Prostate gland (tissue), 2 donors: ENCODE data around the gene SOX18. TPM values are rescaled to one million over a fixed set of nuclear protein-coding genes. Genes with fewer than 3 reads are reported as not detected.

ENCODE experiments used
- DNase-seq: peaks from one replicate; pipeline ENCODE4 v3.0.0-alpha.2; 2019; ENCODE audit warnings: low spot score
- H3K27ac ChIP-seq, 2 donors: fragments of 200-600 bp; sonication (generic); 2 replicates each; pipeline ENCODE4 v1.5.1; 2017 to 2019
- H3K27me3 ChIP-seq: fragments of 200-600 bp; sonication (generic); replicated peaks from 2 replicates; pipeline ENCODE4 v1.5.1; 2019; ENCODE audit not compliant: insufficient read depth
- H3K36me3 ChIP-seq, 2 donors: fragments of 200-600 bp; sonication (generic); 1 replicate in 1 of 2; 2 replicates in 1 of 2; pipeline versions ENCODE4 v1.5.1 to v1.8.1; 2017 to 2019
- H3K4me1 ChIP-seq: fragments of 200-600 bp; sonication (generic); replicated peaks from 2 replicates; pipeline ENCODE4 v1.5.1; 2019
- H3K4me3 ChIP-seq, 2 donors: fragments of 200-600 bp; sonication (generic); 2 replicates each; pipeline ENCODE4 v1.5.1; 2017 to 2019
- H3K9me3 ChIP-seq: fragments of 200-600 bp; sonication (generic); 2 replicates; pipeline ENCODE4 v1.5.1; 2017
- CTCF ChIP-seq, 4 experiments: fragments of 200-600 bp in 2 of 4; fragments of 450-650 bp in 2 of 4; sonication (generic) in 2 of 4; IDR thresholded peaks; 1 replicate in 3 of 4; 2 replicates in 1 of 4; pipeline ENCODE4 v1.5.1; 2016 to 2019; ENCODE audit warnings: antibody characterized with exemption in 4 of 4, mild to moderate bottlenecking in 2 of 4, moderate library complexity in 2 of 4
- POLR2A ChIP-seq: fragments of 450-650 bp; IDR thresholded peaks from one replicate; pipeline ENCODE4 v1.6.1; 2016; ENCODE audit warnings: antibody characterized with exemption, mild to moderate bottlenecking
- POLR2AphosphoS5 ChIP-seq: sonication (generic); formaldehyde crosslinking; IDR thresholded peaks from one replicate; pipeline ENCODE4 v1.6.1; 2017; ENCODE audit warnings: antibody characterized with exemption
- WGBS: methylation state at CpG from one replicate; pipeline ENCODE4 v1.1.5; 2018; 5-methylcytosine and 5-hydroxymethylcytosine counted together
- intact Hi-C: fragments of 100-400 bp; cut with DNase I; formaldehyde crosslinking; loops from one replicate; pipeline ENCODE4 v1.14.2; 2022
- total RNA-seq, 2 donors: library from RNA; depleted of rRNA; stranded (reverse); fragments of >200 nt; gene quantifications; one replicate each; pipeline ENCODE4 v1.1.0, GENCODE V29; 2016

The SOX18 gene
- total RNA-seq, 2 donors from 2014 or later, result 4.7 to 12.8 TPM

- H3K4me1 ChIP-seq, result peaks cover 9% of the 10 kb centered on the region
- H3K4me3 ChIP-seq, result no peak overlapping the region
- no peaks in the 10 kb centered on the region for H3K36me3 ChIP-seq
- no peak for DNase-seq
- H3K27me3 ChIP-seq, result no peaks in the 10 kb centered on the region
- H3K9me3 ChIP-seq, result no peaks in the 10 kb centered on the region
- 65% methylated on average over 15 of the region's 15 CpGs for WGBS
- H3K27ac ChIP-seq, result no peak overlapping the region
- intact Hi-C loops, result no loop called here
- no peak for TF ChIP-seq POLR2AphosphoS5
- TF ChIP-seq CTCF (IDR thresholded peaks at IDR 0.05), result no peak
- TF ChIP-seq POLR2A, result no peak
Observed at GRCh38 chr20:64077876-64078551, 28.6 kb upstream of the SOX18 start.

DNA sequence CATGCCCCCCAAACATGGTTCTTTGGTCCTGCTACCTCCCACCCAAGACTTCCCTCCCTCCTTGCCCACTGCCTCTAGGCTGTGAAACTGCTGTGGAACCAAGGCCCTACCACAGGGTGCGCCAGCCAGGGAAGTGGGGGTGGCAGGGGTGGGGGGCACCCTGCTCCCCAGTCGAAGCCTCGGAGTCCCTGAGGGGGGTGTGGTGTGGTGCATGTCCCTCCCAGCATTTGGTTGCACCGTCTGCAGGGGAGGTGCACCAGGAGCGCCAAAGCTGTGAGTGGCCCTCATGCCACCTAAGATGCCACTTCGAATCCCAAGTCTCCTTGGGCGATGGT is 28.1 kb upstream of the SOX18 start:
- DNase-seq, result no peak
- WGBS, result 85% methylated on average over 7 of the region's 7 CpGs
- no peak overlapping the region for H3K27ac ChIP-seq
- no peak overlapping the region for H3K4me3 ChIP-seq
- intact Hi-C loops, result no loop called here
- H3K4me1 ChIP-seq, result peaks cover 9% of the 10 kb centered on the region
- no peaks in the 10 kb centered on the region for H3K27me3 ChIP-seq
- no peak for TF ChIP-seq POLR2A
- TF ChIP-seq CTCF (IDR thresholded peaks at IDR 0.05), result no peak
- no peak for TF ChIP-seq POLR2AphosphoS5
- no peaks in the 10 kb centered on the region for H3K9me3 ChIP-seq
- no peaks in the 10 kb centered on the region for H3K36me3 ChIP-seq

- Histone ChIP-seq H3K4me3 (no peak overlapping the region), H3K27me3 (no peaks in the 10 kb centered on the region), H3K27ac (no peak overlapping the region), H3K36me3 (no peaks in the 10 kb centered on the region), H3K9me3 (no peaks in the 10 kb centered on the region), H3K4me1 (peaks cover 9% of the 10 kb centered on the region)
- WGBS, result 77% methylated on average over 8 of the region's 8 CpGs
- no peak for DNase-seq
- intact Hi-C loops, result no loop called here
- no peak for TF ChIP-seq POLR2A
Observed at GRCh38 chr20:64077094-64077493, 27.7 kb upstream of the SOX18 start.

DNA sequence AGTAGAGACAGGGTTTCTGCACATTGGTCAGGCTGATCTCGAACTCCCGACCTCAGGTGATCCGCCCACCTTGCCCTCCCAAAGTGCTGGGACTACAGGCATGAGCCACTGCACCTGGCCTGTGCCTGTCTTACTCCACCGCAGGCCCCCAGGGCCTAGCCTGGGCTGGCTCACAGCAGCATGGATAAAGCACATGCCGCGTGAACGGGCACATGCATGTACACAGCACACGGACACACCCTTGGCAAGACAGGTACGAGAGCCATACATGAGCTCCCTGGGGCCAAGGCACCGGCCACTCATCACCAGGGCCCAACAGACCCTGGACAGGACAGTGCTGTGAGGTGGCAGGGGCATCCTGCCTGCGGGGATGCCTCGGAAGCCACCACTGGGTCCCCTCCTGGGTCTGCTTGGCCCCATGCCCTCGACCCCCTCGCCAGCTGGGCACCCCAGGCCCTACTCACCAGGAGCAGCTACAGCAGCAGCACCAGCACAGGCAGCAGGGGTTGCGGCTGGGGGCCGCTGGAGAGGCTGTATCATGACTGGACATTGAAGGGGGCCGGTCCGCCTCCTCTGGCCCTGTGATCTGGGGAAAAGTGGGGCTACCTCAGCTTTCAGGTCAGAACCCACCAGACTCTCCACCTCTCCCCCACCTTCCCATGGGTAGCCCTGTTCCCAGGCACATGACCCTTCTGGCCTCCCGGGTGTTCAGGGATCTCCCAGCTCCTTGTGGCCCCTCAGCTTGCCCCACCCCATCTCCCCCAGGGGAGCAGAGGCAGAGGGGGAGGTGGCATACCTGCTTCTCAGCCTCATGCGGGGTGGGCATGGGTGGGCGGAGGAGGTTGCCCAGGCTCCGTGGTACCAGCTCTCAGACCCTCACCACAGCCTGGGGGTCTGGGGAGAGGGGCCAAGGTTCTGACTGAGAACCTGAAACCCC is 26.9 kb upstream of the SOX18 start:
- intact Hi-C loops, result no loop called here
- no peak for DNase-seq
- H3K4me1 ChIP-seq, result peaks cover 9% of the 10 kb centered on the region
- no peaks in the 10 kb centered on the region for H3K9me3 ChIP-seq
- no peak for TF ChIP-seq POLR2A
- no peak for TF ChIP-seq POLR2AphosphoS5
- TF ChIP-seq CTCF (IDR thresholded peaks at IDR 0.05), result no peak
- 96% methylated on average over 21 of the region's 22 CpGs for WGBS
- no peaks in the 10 kb centered on the region for H3K36me3 ChIP-seq
- no peak overlapping the region for H3K27ac ChIP-seq
- no peaks in the 10 kb centered on the region for H3K27me3 ChIP-seq
- no peak overlapping the region for H3K4me3 ChIP-seq

- H3K36me3 ChIP-seq, result no peaks in the 10 kb centered on the region
- TF ChIP-seq POLR2A, result no peak
- no peak for TF ChIP-seq POLR2AphosphoS5
- no peak for TF ChIP-seq CTCF (IDR thresholded peaks at IDR 0.05)
- no peak overlapping the region for H3K27ac ChIP-seq
- H3K27me3 ChIP-seq, result no peaks in the 10 kb centered on the region
- H3K4me3 ChIP-seq, result no peak overlapping the region
- DNase-seq, result no peak
- H3K9me3 ChIP-seq, result no peaks in the 10 kb centered on the region
- WGBS, result 94% methylated on average over 12 of the region's 12 CpGs
- H3K4me1 ChIP-seq, result peaks cover 9% of the 10 kb centered on the region
- intact Hi-C loops, result no loop called here
Observed at GRCh38 chr20:64075556-64075955, 26.1 kb upstream of the SOX18 start.
